ENCODE measurements around the gene CALML5.

CALML5 gene

GRCh38 chr10:5504146-5505072, 5.0 kb upstream of the CALML5 start:
- Mint-ChIP-seq H3K4me1 (no peaks in the 10 kb centered on the region), H3K36me3 (ENCODE audit: low read depth) (no peaks in the 10 kb centered on the region), H3K4me3 (no peak overlapping the region), H3K27ac (no peak overlapping the region), H3K9me3 (no peaks in the 10 kb centered on the region), H3K27me3 (peaks cover 15% of the 10 kb centered on the region)
- no peak for DNase-seq
- ATAC-seq, result no peak

GRCh38 chr10:5503477-5503835, 4.1 kb upstream of the CALML5 start:
- H3K27ac Mint-ChIP-seq, result no peak overlapping the region

GRCh38 chr10:5502571-5503476, 3.5 kb upstream of the CALML5 start:
- H3K4me3 Mint-ChIP-seq, result no peak overlapping the region
- peaks cover 15% of the 10 kb centered on the region for H3K27me3 Mint-ChIP-seq
- no peak for DNase-seq
- no peaks in the 10 kb centered on the region for H3K36me3 Mint-ChIP-seq (ENCODE audit: low read depth)
- no peak overlapping the region for H3K27ac Mint-ChIP-seq
- H3K4me1 Mint-ChIP-seq, result no peaks in the 10 kb centered on the region
- no peak for ATAC-seq
- H3K9me3 Mint-ChIP-seq, result no peaks in the 10 kb centered on the region

More at GRCh38 chr10:5503477-5503835, 4.1 kb upstream of the CALML5 start:
- no peaks in the 10 kb centered on the region for H3K36me3 Mint-ChIP-seq (ENCODE audit: low read depth)
- ATAC-seq (no peak), DNase-seq (no peak)
- no peaks in the 10 kb centered on the region for H3K4me1 Mint-ChIP-seq
- H3K9me3 Mint-ChIP-seq, result no peaks in the 10 kb centered on the region
- H3K4me3 Mint-ChIP-seq, result no peak overlapping the region
- peaks cover 15% of the 10 kb centered on the region for H3K27me3 Mint-ChIP-seq

GRCh38 chr10:5502061-5502521, 2.7 kb upstream of the CALML5 start:
- H3K4me3 Mint-ChIP-seq, result no peak overlapping the region
- ATAC-seq (no peak), DNase-seq (no peak)
- peaks cover 15% of the 10 kb centered on the region for H3K27me3 Mint-ChIP-seq
- H3K4me1 Mint-ChIP-seq, result no peaks in the 10 kb centered on the region
- H3K27ac Mint-ChIP-seq, result no peak overlapping the region
- H3K9me3 Mint-ChIP-seq, result no peaks in the 10 kb centered on the region
- H3K36me3 Mint-ChIP-seq (ENCODE audit: low read depth), result no peaks in the 10 kb centered on the region

- peaks cover 15% of the 10 kb centered on the region for H3K27me3 Mint-ChIP-seq
- DNase-seq (no peak), ATAC-seq (no peak)
- H3K9me3 Mint-ChIP-seq, result no peaks in the 10 kb centered on the region
- no peaks in the 10 kb centered on the region for H3K4me1 Mint-ChIP-seq
- H3K4me3 Mint-ChIP-seq, result no peak overlapping the region
- H3K27ac Mint-ChIP-seq, result no peak overlapping the region
- no peaks in the 10 kb centered on the region for H3K36me3 Mint-ChIP-seq (ENCODE audit: low read depth)
Measured at GRCh38 chr10:5500910-5501309, 1.5 kb upstream of the CALML5 start.

- DNase-seq (no peak), ATAC-seq (no peak)
- H3K4me3 Mint-ChIP-seq, result no peak overlapping the region
- no peaks in the 10 kb centered on the region for H3K9me3 Mint-ChIP-seq
- H3K4me1 Mint-ChIP-seq, result no peaks in the 10 kb centered on the region
- H3K27ac Mint-ChIP-seq, result no peak overlapping the region
- peaks cover 13% of the 10 kb centered on the region for H3K27me3 Mint-ChIP-seq
- no peaks in the 10 kb centered on the region for H3K36me3 Mint-ChIP-seq (ENCODE audit: low read depth)
Measured at GRCh38 chr10:5500162-5500670, 846 bp upstream of the CALML5 start.

- H3K9me3 Mint-ChIP-seq, result no peaks in the 10 kb centered on the region
- ATAC-seq (no peak), DNase-seq (no peak)
- H3K36me3 Mint-ChIP-seq (ENCODE audit: low read depth), result no peaks in the 10 kb centered on the region
- H3K4me1 Mint-ChIP-seq, result no peaks in the 10 kb centered on the region
- H3K27ac Mint-ChIP-seq, result no peak overlapping the region
- no peak overlapping the region for H3K4me3 Mint-ChIP-seq
- H3K27me3 Mint-ChIP-seq, result peaks cover 10% of the 10 kb centered on the region
Measured at GRCh38 chr10:5498791-5499492, 428 bp downstream of the CALML5 start.

- Mint-ChIP-seq H3K27ac (no peak overlapping the region), H3K4me1 (no peaks in the 10 kb centered on the region), H3K4me3 (no peak overlapping the region), H3K36me3 (ENCODE audit: low read depth) (no peaks in the 10 kb centered on the region), H3K27me3 (peaks cover 5% of the 10 kb centered on the region), H3K9me3 (no peaks in the 10 kb centered on the region)
- ATAC-seq, result no peak
- DNase-seq, result no peak
Measured at GRCh38 chr10:5497948-5498730, 1.2 kb downstream of the CALML5 start.

- H3K27ac Mint-ChIP-seq, result no peak overlapping the region
- H3K27me3 Mint-ChIP-seq, result no peaks in the 10 kb centered on the region
- no peaks in the 10 kb centered on the region for H3K36me3 Mint-ChIP-seq (ENCODE audit: low read depth)
- peaks cover under 1% of the 10 kb centered on the region for H3K9me3 Mint-ChIP-seq
- H3K4me3 Mint-ChIP-seq, result no peak overlapping the region
- ATAC-seq, result no peak
- DNase-seq, result no peak
- H3K4me1 Mint-ChIP-seq, result no peaks in the 10 kb centered on the region
Measured at GRCh38 chr10:5497289-5497688, 2.1 kb downstream of the CALML5 start.

- H3K27ac Mint-ChIP-seq, result no peak overlapping the region
- DNase-seq (no peak), ATAC-seq (no peak)
- peaks cover 1% of the 10 kb centered on the region for H3K36me3 Mint-ChIP-seq (ENCODE audit: low read depth)
- no peaks in the 10 kb centered on the region for H3K4me1 Mint-ChIP-seq
- H3K27me3 Mint-ChIP-seq, result no peaks in the 10 kb centered on the region
- H3K4me3 Mint-ChIP-seq, result no peak overlapping the region
- peaks cover 5% of the 10 kb centered on the region for H3K9me3 Mint-ChIP-seq
Measured at GRCh38 chr10:5496261-5497250, 2.8 kb downstream of the CALML5 start.

- DNase-seq (no peak), ATAC-seq (no peak)
- peaks cover 2% of the 10 kb centered on the region for H3K4me1 Mint-ChIP-seq
- H3K27me3 Mint-ChIP-seq, result no peaks in the 10 kb centered on the region
- H3K36me3 Mint-ChIP-seq (ENCODE audit: low read depth), result peaks cover 1% of the 10 kb centered on the region
- H3K27ac Mint-ChIP-seq, result no peak overlapping the region
- H3K9me3 Mint-ChIP-seq, result peaks cover 5% of the 10 kb centered on the region
- H3K4me3 Mint-ChIP-seq, result no peak overlapping the region
Measured at GRCh38 chr10:5494611-5495010, 4.8 kb downstream of the CALML5 start.

GRCh38 chr10:5493691-5494090, 5.7 kb downstream of the CALML5 start:
- Mint-ChIP-seq H3K27me3 (no peaks in the 10 kb centered on the region), H3K4me1 (peaks cover 2% of the 10 kb centered on the region), H3K4me3 (no peak overlapping the region), H3K9me3 (peaks cover 5% of the 10 kb centered on the region), H3K36me3 (ENCODE audit: low read depth) (peaks cover 1% of the 10 kb centered on the region), H3K27ac (no peak overlapping the region)
- ATAC-seq, result no peak
- DNase-seq, result no peak
